Measurements from ENCODE around the gene TENM4. TPM values are rescaled to one million over a fixed set of nuclear protein-coding genes. Genes with fewer than 3 reads are reported as not detected.
"Not testable (repeated sequence)": the region's sequence is repeated elsewhere in the genome, so short reads cannot be mapped to it uniquely, and the experiment has no call there.

Gene TENM4
- total RNA-seq, 2 experiments from 2014 or later = not detected

GRCh38 chr11:78828676-78829075 lies 612.2 kb downstream of the TENM4 start:
- Mint-ChIP-seq H3K36me3 (ENCODE audit: low read depth) (no peaks in the 10 kb centered on the region), H3K4me1 (ENCODE audit: low read depth) (no peaks in the 10 kb centered on the region), H3K27me3 (no peaks in the 10 kb centered on the region), H3K4me3 (no peak overlapping the region), H3K27ac (no peak overlapping the region), H3K9me3 (no peaks in the 10 kb centered on the region)
- no peak for DNase-seq
- ChIA-PET POLR2A (no interaction called here), CTCF (no interaction called here)
- intact Hi-C loops (cut with micrococcal nuclease) = no loop called here
- ATAC-seq = no peak
- no peak for TF ChIP-seq CTCF (IDR thresholded peaks at IDR 0.05)

DNA sequence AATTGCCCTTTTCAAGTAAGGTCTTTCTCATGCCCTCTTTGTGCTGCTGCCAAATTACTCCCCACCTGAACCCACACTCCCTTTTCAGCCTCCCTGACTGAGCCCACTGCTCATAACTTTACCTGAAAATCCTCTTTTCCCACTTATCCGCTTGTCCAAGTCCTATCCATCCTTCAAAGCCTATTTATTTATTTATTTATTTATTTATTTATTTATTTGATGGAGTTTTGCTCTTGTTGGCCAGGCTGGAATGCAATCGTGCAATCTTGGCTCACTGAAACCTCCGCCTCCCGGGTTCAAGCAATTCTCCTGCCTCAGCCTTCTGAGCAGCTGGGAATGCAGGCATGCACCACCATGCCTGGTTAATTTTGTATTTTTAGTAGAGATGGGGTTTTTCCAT lies 613.5 kb downstream of the TENM4 start:
- H3K4me1 Mint-ChIP-seq (ENCODE audit: low read depth); H3K9me3 Mint-ChIP-seq; intact Hi-C loops (cut with micrococcal nuclease); H3K4me3 Mint-ChIP-seq; POLR2A ChIA-PET; H3K36me3 Mint-ChIP-seq (ENCODE audit: low read depth); ATAC-seq; H3K27me3 Mint-ChIP-seq; H3K27ac Mint-ChIP-seq; CTCF ChIA-PET; DNase-seq: not testable (repeated sequence)

DNA sequence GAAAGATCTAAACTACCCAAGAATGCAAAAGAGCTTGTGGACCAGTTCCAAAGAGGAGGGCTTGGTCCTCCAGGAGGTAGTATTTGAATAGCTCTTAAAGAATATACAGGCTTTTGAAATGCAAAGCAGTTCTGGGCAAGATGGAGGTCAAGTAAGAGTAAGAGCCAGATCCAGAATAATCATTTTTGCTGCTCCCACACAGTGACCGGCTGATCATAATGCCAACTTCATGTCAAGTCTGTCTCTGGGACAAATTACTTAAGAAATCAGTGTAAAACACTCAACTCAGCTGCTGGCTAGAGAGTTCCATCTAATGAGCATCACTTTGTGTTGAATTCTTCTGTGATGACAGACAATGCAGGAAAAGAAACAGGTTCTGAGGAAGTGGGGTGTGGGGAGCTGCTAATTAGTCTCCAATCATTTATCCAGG lies 615.2 kb downstream of the TENM4 start:
- intact Hi-C loops (cut with micrococcal nuclease) = no loop called here
- no peaks in the 10 kb centered on the region for H3K9me3 Mint-ChIP-seq
- POLR2A ChIA-PET = no interaction called here
- ATAC-seq (no peak), DNase-seq (no peak)
- no peaks in the 10 kb centered on the region for H3K36me3 Mint-ChIP-seq (ENCODE audit: low read depth)
- H3K27me3 Mint-ChIP-seq = no peaks in the 10 kb centered on the region
- H3K27ac Mint-ChIP-seq = no peak overlapping the region
- CTCF ChIA-PET = no interaction called here
- H3K4me3 Mint-ChIP-seq = no peak overlapping the region
- no peaks in the 10 kb centered on the region for H3K4me1 Mint-ChIP-seq (ENCODE audit: low read depth)
- TF ChIP-seq CTCF (IDR thresholded peaks at IDR 0.05) = no peak

GRCh38 chr11:78823588-78823987 lies 617.2 kb downstream of the TENM4 start:
- ATAC-seq (no peak), DNase-seq (no peak)
- ChIA-PET POLR2A (no interaction called here), CTCF (no interaction called here)
- intact Hi-C loops (cut with micrococcal nuclease) = no loop called here
- Mint-ChIP-seq H3K9me3 (no peaks in the 10 kb centered on the region), H3K27me3 (no peaks in the 10 kb centered on the region), H3K36me3 (ENCODE audit: low read depth) (no peaks in the 10 kb centered on the region), H3K4me3 (no peak overlapping the region), H3K27ac (no peak overlapping the region), H3K4me1 (ENCODE audit: low read depth) (no peaks in the 10 kb centered on the region)
- no peak for TF ChIP-seq CTCF (IDR thresholded peaks at IDR 0.05)

- DNase-seq = no peak
- no peaks in the 10 kb centered on the region for H3K36me3 Mint-ChIP-seq (ENCODE audit: low read depth)
- no peaks in the 10 kb centered on the region for H3K9me3 Mint-ChIP-seq
- ChIA-PET CTCF (no interaction called here), POLR2A (no interaction called here)
- no peaks in the 10 kb centered on the region for H3K4me1 Mint-ChIP-seq (ENCODE audit: low read depth)
- H3K4me3 Mint-ChIP-seq = no peak overlapping the region
- no peaks in the 10 kb centered on the region for H3K27me3 Mint-ChIP-seq
- no peak for ATAC-seq
- intact Hi-C loops (cut with micrococcal nuclease) = no loop called here
- no peak for TF ChIP-seq CTCF (IDR thresholded peaks at IDR 0.05)
- H3K27ac Mint-ChIP-seq = no peak overlapping the region
These were observed 617.9 kb downstream of the TENM4 start for GRCh38 chr11:78822931-78823423.

Measured in activated CD8-positive, alpha-beta T cell treated with anti-CD3 and anti-CD28 coated beads for 36 hours (primary cell).